Measurements from ENCODE around the gene LYZ.
A peak's percentile ranks its signal among the peaks of the same experiment; 100 is the strongest.

Gene LYZ

GRCh38 chr12:69339999-69340398 lies 8.2 kb upstream of the LYZ start:
- no peak for DNase-seq

DNA sequence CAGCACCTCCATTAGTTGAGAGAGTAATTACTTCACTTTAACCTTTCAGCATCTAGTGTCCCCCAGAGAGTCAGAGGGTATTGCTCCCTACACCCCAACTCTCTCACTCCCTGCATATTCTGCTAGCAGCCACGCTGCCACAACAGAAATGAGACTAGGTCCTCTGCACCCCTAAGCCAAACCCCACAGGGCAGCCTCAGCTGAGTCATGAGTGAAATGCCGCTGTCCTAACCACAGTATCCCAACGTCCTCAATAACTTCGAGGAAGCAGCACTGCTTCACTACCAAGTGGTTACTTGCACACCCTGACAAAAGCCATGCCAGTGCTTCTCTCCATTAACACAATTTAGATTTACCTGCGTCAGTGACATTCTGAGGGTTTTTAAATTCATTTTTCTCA lies 6.9 kb upstream of the LYZ start:
- DNase-seq = no peak

GRCh38 chr12:69342421-69342820 lies 5.8 kb upstream of the LYZ start:
- no peak for DNase-seq

DNA sequence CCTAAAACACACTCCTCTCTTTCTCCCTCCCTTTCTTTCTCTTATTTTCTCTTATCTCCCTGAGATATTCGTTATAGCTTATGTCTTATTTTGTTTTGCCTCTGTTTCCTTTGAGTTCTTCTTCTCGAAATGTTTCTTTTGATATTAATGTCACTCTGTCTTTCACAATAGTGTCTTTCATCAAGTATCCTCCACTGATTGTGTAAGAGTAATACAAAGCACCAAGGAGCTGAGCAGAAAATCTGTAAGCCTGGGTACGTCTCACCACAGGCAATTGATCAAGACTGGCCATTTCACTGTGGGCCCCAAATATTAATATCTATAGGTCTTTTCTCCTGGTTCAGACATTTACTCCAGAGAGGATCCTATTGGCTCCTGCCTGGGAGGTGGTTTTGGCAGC lies 4.8 kb upstream of the LYZ start:
- no peak for DNase-seq

GRCh38 chr12:69343885-69344612 lies 4.1 kb upstream of the LYZ start:
- no peak for DNase-seq

- DNase-seq = no peak
Observed at GRCh38 chr12:69345077-69345476, 3.1 kb upstream of the LYZ start.

DNA sequence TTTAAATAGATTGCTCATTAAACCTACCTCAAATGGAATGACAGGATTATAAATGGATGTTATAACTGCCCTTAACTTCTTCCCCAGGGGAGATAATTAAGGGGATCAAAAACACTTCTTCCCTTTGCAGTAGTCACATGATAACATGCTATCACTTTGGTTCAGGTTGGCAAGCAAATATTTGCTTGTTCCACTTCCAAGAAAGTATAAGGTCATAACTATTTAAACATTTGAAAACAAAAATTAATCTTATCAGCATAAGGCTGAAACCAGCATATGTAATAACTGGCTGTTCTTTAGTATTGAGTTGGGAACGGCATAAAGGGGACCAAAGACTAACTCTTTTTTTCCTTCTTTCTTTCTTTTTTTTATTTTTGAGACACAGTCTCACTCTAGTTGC lies 2.4 kb upstream of the LYZ start:
- no peak for DNase-seq

- no peak for DNase-seq
Observed at GRCh38 chr12:69350002-69350626, 1.9 kb downstream of the LYZ start.

GRCh38 chr12:69350777-69351176 lies 2.6 kb downstream of the LYZ start:
- no peak for DNase-seq

GRCh38 chr12:69351462-69352236 lies 3.5 kb downstream of the LYZ start:
- DNase-seq = no peak

DNA sequence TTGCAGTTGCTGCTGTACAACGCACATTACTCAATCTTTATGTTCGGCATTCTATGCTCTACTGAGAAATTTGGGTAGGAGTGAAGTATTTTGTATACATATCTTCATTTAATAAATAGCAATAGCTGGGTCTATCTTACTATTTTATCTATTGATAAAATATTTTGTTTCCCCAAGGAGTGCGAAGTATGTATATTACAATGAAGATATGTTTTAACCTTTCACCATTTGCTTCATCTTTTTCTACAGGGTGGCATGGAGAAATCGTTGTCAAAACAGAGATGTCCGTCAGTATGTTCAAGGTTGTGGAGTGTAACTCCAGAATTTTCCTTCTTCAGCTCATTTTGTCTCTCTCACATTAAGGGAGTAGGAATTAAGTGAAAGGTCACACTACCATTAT lies 4.7 kb downstream of the LYZ start:
- DNase-seq = no peak

GRCh38 chr12:69354172-69354555 lies 6.0 kb downstream of the LYZ start:
- no peak for DNase-seq

DNA sequence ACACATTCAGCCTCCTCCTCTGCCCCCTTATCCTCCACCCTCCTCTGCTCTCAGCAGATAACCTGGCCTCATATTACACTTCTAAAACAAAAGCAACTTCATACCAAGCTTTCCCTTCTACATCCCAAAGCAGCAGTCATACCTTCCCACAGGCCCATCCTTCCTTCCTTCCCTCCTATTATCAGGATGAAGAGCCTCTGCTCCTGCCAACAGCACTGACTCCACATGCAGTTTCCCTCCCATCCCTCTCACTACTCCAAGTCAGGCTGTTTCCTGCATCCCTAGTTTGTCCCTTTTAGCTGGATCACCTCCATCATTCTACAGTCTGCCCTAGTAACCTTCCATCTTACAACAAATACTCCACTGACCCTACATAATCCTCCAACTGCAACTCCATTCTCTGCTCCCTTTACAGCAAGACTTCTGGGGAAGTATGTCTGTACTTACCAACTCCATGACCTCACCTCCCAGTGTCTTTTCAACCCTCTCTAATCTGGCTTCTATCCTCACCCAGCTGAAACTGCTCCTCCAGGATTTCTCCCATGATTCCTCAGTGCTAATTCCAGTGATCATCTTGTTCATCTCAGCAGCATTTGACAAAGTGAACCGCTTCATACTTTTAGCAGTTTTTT lies 6.5 kb downstream of the LYZ start:
- no peak for DNase-seq

DNA sequence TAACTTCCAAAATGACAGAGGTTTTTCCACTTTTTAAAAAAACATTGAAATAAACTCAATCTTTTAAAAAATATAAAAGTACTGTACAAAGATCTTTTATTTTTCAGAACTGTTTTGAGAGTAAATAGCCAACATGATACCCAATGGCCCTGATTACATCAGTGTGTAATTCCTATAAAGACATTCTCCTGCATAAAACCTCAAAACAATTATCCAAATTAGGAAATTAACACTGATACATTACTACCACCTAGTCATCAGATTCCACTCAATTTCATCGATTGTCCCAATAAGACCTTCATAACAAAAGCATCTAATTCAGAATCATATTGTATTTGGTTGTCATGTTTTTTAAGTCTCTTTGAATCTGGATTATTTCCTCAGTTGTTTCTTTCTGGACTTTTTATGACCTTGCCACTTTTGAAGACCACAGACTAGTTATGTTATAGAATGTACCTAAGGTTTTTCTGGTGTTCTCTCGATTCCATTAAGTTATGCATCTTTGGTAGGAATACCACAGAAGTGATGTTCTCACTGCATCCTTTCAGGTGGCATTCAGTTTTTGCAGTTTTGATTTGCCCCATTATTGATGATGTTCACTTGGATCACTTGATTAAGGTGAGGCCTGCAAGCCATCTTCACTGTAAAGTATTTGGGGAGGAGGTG lies 7.3 kb downstream of the LYZ start:
- DNase-seq = no peak

DNA sequence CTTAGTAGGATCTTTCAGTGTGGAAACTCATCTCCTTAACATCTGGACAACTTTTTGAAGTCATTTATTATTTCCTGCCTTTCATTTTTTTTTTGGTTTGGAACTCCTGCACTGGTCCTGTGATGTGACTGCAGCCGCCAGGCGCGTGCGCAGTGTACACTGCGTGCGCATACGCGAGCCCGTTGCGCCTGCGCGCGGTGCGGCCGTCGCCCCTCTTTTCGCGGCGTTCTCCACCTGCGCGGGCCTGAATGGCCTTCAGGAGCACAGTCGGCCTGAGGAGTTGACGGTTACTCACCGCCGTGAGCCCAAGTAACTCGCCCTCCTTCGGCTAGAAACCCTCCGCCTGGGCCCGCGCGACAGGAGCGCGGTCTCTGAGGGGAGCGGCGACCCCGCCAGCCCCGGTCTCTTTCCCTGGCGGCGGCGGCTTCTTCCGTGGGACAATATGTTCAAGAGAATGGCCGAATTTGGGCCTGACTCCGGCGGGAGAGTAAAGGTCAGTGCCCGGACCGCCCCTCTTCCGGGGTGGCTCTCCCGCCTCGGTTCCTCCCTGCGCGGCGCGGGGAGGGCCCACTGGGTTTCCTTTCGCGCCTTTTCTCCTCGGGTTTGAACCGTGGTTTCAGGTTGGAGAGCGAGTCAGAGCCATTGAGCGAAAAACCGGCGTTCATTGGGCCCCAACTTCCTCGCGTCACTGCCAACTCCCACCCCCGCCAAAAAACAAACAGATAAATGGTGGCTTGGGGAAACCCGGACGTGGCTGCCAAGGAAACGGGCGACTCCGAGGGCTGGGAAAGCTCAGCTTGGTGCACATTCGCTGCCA lies 11.6 kb downstream of the LYZ start, which contains the start of gene YEATS4:
Gene YEATS4 (plus strand): TSS at position 213 of the 817 bp plus-strand sequence. CDS start 230 bp downstream, at position 443.
- peak; percentile 95 for DNase-seq

DNA sequence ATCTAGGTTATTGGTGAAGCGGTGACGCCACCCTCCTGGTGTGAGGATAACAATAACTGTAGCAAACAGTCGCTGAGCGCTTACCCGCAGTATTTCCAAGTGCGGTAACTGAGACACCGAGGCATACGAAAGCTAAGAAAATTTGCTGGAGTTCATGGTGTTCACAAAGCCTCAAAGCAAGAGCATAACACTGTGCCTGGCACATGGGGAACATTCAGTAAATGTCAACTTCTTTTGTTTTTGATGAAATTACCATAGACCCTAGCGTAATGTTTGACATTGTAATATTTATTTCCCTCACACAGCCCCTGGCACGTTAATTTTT lies 12.1 kb downstream of the LYZ start:
- DNase-seq = no peak

DNA sequence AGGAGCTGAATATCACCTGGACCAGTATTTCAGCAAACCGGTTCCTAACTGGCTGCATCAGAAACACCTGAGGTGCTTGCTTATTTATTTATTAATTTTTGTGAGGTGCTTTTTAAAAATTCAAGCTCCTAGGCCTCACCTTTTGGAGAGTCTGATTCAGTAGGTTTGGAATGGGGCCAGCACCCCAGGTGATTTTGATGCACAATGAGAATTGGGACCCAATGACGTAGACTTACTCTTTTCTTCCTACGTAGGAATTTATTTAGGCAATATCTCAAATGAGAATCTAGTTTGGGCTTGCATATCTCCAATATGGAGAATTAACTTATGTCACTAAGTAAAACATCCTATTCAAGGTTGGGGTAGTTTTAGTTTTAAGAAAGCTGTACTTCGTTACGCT lies 18.6 kb downstream of the LYZ start:
- DNase-seq = no peak

- DNase-seq = no peak
Observed at GRCh38 chr12:69368171-69368570, 20.0 kb downstream of the LYZ start.

DNA sequence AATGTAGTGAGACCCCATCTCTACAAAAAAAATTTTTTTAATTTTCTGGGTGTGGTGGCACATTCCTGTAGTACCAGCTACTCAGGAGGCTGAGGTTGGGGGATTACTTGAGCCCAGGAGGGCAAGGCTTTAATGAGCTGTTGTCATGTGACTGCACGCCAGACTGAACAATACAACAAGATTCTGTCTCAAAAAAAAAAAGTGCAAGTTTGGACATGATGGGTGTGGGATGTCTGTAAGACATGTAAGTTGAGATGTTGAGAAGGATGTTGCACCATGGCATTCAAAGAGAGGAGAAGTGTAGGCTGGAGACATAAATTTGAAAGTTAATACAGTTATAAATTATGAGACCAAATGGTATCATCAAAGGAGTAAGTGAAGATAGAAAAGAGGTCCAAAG lies 34.9 kb downstream of the LYZ start:
- no peak for DNase-seq

- DNase-seq = no peak
Observed at GRCh38 chr12:69385038-69385437, 36.9 kb downstream of the LYZ start.

DNA sequence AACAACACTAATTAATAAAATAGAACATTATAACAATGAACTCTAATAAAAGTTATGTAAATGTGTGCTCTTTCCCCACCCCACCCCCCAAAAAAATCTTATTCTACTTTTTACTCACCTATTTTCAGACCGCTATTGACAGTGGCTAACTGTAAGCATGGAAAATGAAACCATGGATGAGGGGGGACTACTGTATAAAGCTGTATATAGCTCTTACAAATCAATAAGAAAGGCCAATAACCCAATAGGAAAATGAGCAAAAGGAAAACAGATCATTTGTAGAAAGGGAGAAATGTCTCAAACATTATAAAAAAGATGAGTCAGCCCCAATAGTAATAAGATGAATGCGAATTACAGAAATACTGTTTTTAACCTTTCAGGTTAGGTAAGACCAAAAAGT lies 38.7 kb downstream of the LYZ start:
- peak; percentile 28 for DNase-seq

- peak; percentile 7 for DNase-seq
Observed at GRCh38 chr12:69388371-69388770, 40.2 kb downstream of the LYZ start.

Data from activated CD4-positive, alpha-beta T cell treated with anti-CD3 and anti-CD28 coated beads, Interleukin-10, Interleukin-2, amounts not matched to agents 100 ng/mL and 50 ng/mL, durations not matched to agents 16 hours and 8 hours (primary cell).